K562 (cell line): ENCODE results near the gene SBK3. TPM values are rescaled to one million over a fixed set of nuclear protein-coding genes. Genes with fewer than 3 reads are reported as not detected.

ENCODE experiments used
- ETS2 ChIP-seq: IDR thresholded peaks from 2 replicates; pipeline ENCODE4 v1.6.1; 2016; ENCODE audit warnings: borderline replicate concordance, missing genetic modification characterization, mild to moderate bottlenecking, moderate library complexity, missing compliant biosample characterization; ENCODE audit not compliant: poor library complexity, severe bottlenecking
- FOXJ3 ChIP-seq: sonication (generic); formaldehyde crosslinking; IDR thresholded peaks from 2 replicates; pipeline ENCODE4 v1.4.0; 2020; ENCODE audit warnings: mild to moderate bottlenecking, missing genetic modification reagents
- HMG20B ChIP-seq: fragments of 250-450 bp; sonication (Bioruptor Pico); IDR thresholded peaks from 2 replicates; pipeline ENCODE4 v1.5.0; 2021; ENCODE audit warnings: mild to moderate bottlenecking
- KAT2B ChIP-seq: IDR thresholded peaks from one replicate; pipeline ENCODE4 v1.6.1; 2012; ENCODE audit warnings: low read depth, mild to moderate bottlenecking, control low read depth, inconsistent platforms, low read length, moderate library complexity
- MEF2A ChIP-seq: IDR thresholded peaks from 2 replicates; pipeline ENCODE4 v1.6.1; 2011; ENCODE audit warnings: low read depth, mild to moderate bottlenecking, low read length, moderate library complexity; ENCODE audit not compliant: control insufficient read depth
- MYC ChIP-seq, 2 experiments: fragments of 250-450 bp in 1 of 2; sonication (Bioruptor Pico) in 1 of 2; IDR thresholded peaks; 2 replicates each; pipeline versions ENCODE4 v1.5.1 to v1.6.1; 2012 to 2021; ENCODE audit warnings: low read depth in 2 of 2, borderline replicate concordance in 1 of 2, improper control_type of control experiment in 1 of 2, low read length in 1 of 2, mild to moderate bottlenecking in 1 of 2, moderate library complexity in 1 of 2
- POLR2H ChIP-seq: IDR thresholded peaks from 2 replicates; pipeline ENCODE4 v1.6.1; 2016; ENCODE audit warnings: missing genetic modification characterization, low read depth, mild to moderate bottlenecking, control low read depth, missing compliant biosample characterization, moderate library complexity
- PYGO2 ChIP-seq: fragments of 450-650 bp; IDR thresholded peaks from 2 replicates; pipeline ENCODE4 v1.6.1; 2016; ENCODE audit warnings: mild to moderate bottlenecking, missing genetic modification characterization, moderate library complexity, missing compliant biosample characterization
- RBM14 ChIP-seq: fragments of 200-400 bp; formaldehyde crosslinking; IDR thresholded peaks from 2 replicates; pipeline ENCODE4 v1.6.1; 2018; ENCODE audit warnings: low read depth, mild to moderate bottlenecking, low read length, moderate library complexity, borderline replicate concordance; ENCODE audit not compliant: insufficient read depth
- TARDBP ChIP-seq: fragments of 450-650 bp; IDR thresholded peaks from 2 replicates; pipeline ENCODE4 v1.6.1; 2016
- TCF3 ChIP-seq: sonication (generic); formaldehyde crosslinking; IDR thresholded peaks from 2 replicates; pipeline ENCODE4 v1.4.0; 2020; ENCODE audit warnings: mild to moderate bottlenecking, missing genetic modification reagents
- TEAD2 ChIP-seq: fragments of 450-650 bp; IDR thresholded peaks from 2 replicates; pipeline ENCODE4 v1.6.1; 2016; ENCODE audit warnings: missing genetic modification characterization, control low read depth, missing compliant biosample characterization
- ZEB2 ChIP-seq: fragments of 450-650 bp; IDR thresholded peaks from 2 replicates; pipeline ENCODE4 v1.6.1; 2016
- ZFPM2 ChIP-seq: fragments of 250-450 bp; sonication (Bioruptor Pico); IDR thresholded peaks from 2 replicates; pipeline ENCODE4 v1.5.1; 2022; ENCODE audit warnings: mild to moderate bottlenecking
- ZNF318 ChIP-seq, 2 experiments: fragments of 450-650 bp; IDR thresholded peaks; 2 replicates each; pipeline ENCODE4 v1.6.1; 2016; ENCODE audit warnings: mild to moderate bottlenecking in 2 of 2, borderline replicate concordance in 1 of 2, low read depth in 1 of 2, moderate library complexity in 1 of 2
- polyA plus RNA-seq, 8 experiments: library from polyadenylated mRNA; depleted of rRNA in 4 of 8; stranded (reverse) in 5 of 8; unstranded in 3 of 8; fragments of >200 nt; fragmentation: Nextera tagmentation in 2 of 8; fragmentation: Illumina TruSeq in 1 of 8; extraction: Ambion mirVana in 2 of 8; extraction: Trizol in 1 of 8; gene quantifications; 2 replicates each; pipeline versions ENCODE4 v1.2.1 to v1.2.3, GENCODE V29; 2011 to 2014; ENCODE audit warnings: inconsistent platforms in 1 of 8, missing spikeins in 1 of 8
- total RNA-seq, 7 experiments: library from RNA; depleted of rRNA in 6 of 7; stranded (reverse); fragments of >200 nt in 6 of 7; fragmentation: Illumina TruSeq in 2 of 7; extraction: Trizol in 2 of 7; gene quantifications; 2 replicates each; pipeline versions ENCODE4 v1.2.1 to v1.2.3, GENCODE V29; 2011 to 2021; ENCODE audit warnings: low replicate concordance in 1 of 7

SBK3 gene
- total and polyA plus RNA-seq, 9 of the 15 experiments (the other 6 are each of a cell fraction or from before 2014, with no cell fraction given), result 0.11 to 0.43 (median 0.13) TPM; not detected in 6

- peak; percentile 68; the same call in 1 of the 2 replicates for TF ChIP-seq MYC (IDR thresholded peaks at IDR 0.05; ENCODE audit: low read depth, low read length)
- TF ChIP-seq MYC (CRISPR knock-in tag; IDR thresholded peaks at IDR 0.05; ENCODE audit: borderline replicate concordance, low read depth), result no peak
- no peak for TF ChIP-seq TCF3 (CRISPR knock-in tag)
- no peak for TF ChIP-seq TEAD2 (tag)
- TF ChIP-seq POLR2H (tag), result no peak
- no peak for TF ChIP-seq HMG20B (CRISPR knock-in tag)
- no peak for TF ChIP-seq FOXJ3
- TF ChIP-seq ETS2 (tag), result no peak
- 0 out of 4 replicates have a peak, but pooled peaks of 1 of the 2 experiments have one; percentile 14 for TF ChIP-seq ZNF318 (IDR thresholded peaks at IDR 0.05; ENCODE audit: borderline replicate concordance in 1 of 2, low read depth in 1 of 2)
- no peak for TF ChIP-seq MEF2A
- TF ChIP-seq KAT2B, result no peak
- TF ChIP-seq PYGO2 (tag), result no peak
- no peak for TF ChIP-seq ZEB2
- no peak for TF ChIP-seq ZFPM2 (CRISPR knock-in tag)
- TF ChIP-seq TARDBP, result no peak
- TF ChIP-seq RBM14, result no peak
Measured at GRCh38 chr19:55503502-55504251, 41.7 kb downstream of the SBK3 start (continued).
